Neural cell (in vitro differentiated cells): Measurements from ENCODE around the gene CFDP1. TPM values are rescaled to one million over a fixed set of nuclear protein-coding genes. Genes with fewer than 3 reads are reported as not detected.

Source experiments
- H2AFZ ChIP-seq: fragments of 200-600, 300-800 bp; sonication (generic), shearing (Covaris generic); 2 replicates; pipeline ENCODE4 v1.6.0; 2014; ENCODE audit warnings: low read depth, mild to moderate bottlenecking, antibody characterized with exemption, low read length, moderate library complexity
- H3F3A ChIP-seq: fragments of 200-600 bp; shearing (Covaris generic); 2 replicates; pipeline ENCODE4 v1.6.1; 2016; ENCODE audit warnings: mild to moderate bottlenecking, moderate library complexity, mixed read lengths, antibody characterized with exemption, low read length; ENCODE audit not compliant: insufficient read depth, poor library complexity, severe bottlenecking
- H3K27ac ChIP-seq: fragments of 200-600, 300-800 bp; sonication (generic), shearing (Covaris generic); 2 replicates; pipeline ENCODE4 v1.5.1; 2014; ENCODE audit warnings: mild to moderate bottlenecking, low read length, moderate library complexity
- H3K27me3 ChIP-seq: fragments of 300-800, 200-600 bp; sonication (generic), shearing (Covaris generic); 2 replicates; pipeline ENCODE4 v1.6.0; 2014; ENCODE audit warnings: mild to moderate bottlenecking, low read depth, low read length, moderate library complexity; ENCODE audit not compliant: insufficient read depth
- H3K36me3 ChIP-seq: fragments of 300-800, 200-600 bp; sonication (generic), shearing (Covaris generic); 2 replicates; pipeline ENCODE4 v1.5.1; 2014; ENCODE audit warnings: mild to moderate bottlenecking, antibody characterized with exemption, low read length, moderate library complexity; ENCODE audit not compliant: insufficient read depth
- H3K4me2 ChIP-seq: fragments of 300-800, 200-600 bp; sonication (generic), shearing (Covaris generic); 2 replicates; pipeline ENCODE4 v1.6.0; 2014; ENCODE audit warnings: mild to moderate bottlenecking, low read length
- H3K4me3 ChIP-seq: fragments of 300-800, 200-600 bp; sonication (generic), shearing (Covaris generic); 2 replicates; pipeline ENCODE4 v1.5.1; 2014; ENCODE audit warnings: mild to moderate bottlenecking, low read length, moderate library complexity
- H3K79me2 ChIP-seq: fragments of 200-600 bp; shearing (Covaris generic); replicated peaks from 2 replicates; pipeline ENCODE4 v1.6.0; 2014; ENCODE audit warnings: mild to moderate bottlenecking, low read length, moderate library complexity; ENCODE audit not compliant: insufficient read depth
- H3K9ac ChIP-seq: fragments of 300-800, 200-600 bp; sonication (generic), shearing (Covaris generic); 2 replicates; pipeline ENCODE4 v1.6.1; 2016; ENCODE audit warnings: mild to moderate bottlenecking, low read length, mixed read lengths
- H3K9me2 ChIP-seq: fragments of 200-600 bp; shearing (Covaris generic); 2 replicates; pipeline ENCODE4 v1.6.1; 2016; ENCODE audit warnings: mild to moderate bottlenecking, low read length, mixed read lengths; ENCODE audit not compliant: insufficient read depth
- H3K9me3 ChIP-seq: fragments of 200-600, 300-800 bp; sonication (generic), shearing (Covaris generic); 2 replicates; pipeline ENCODE4 v1.6.1; 2016; ENCODE audit warnings: mild to moderate bottlenecking, mixed run types, low read length, moderate library complexity, mixed read lengths
- H4K20me1 ChIP-seq: fragments of 200-600 bp; shearing (Covaris generic); 2 replicates; pipeline ENCODE4 v1.6.1; 2016; ENCODE audit warnings: mild to moderate bottlenecking, mixed run types; ENCODE audit not compliant: insufficient read depth
- EP300 ChIP-seq: fragments of 450-650 bp; conservative IDR thresholded peaks from 2 replicates; pipeline ENCODE4 v1.6.1; 2014; ENCODE audit warnings: antibody characterized with exemption, mild to moderate bottlenecking, moderate library complexity; ENCODE audit not compliant: poor library complexity, severe bottlenecking
- EZH2 ChIP-seq: fragments of 200-600, 300-800 bp; shearing (Covaris generic), sonication (generic); IDR thresholded peaks from 2 replicates; pipeline ENCODE4 v1.6.1; 2014; ENCODE audit warnings: antibody characterized with exemption, low read length, borderline replicate concordance, mild to moderate bottlenecking; ENCODE audit not compliant: insufficient read depth, poor library complexity, severe bottlenecking
- MXI1 ChIP-seq: fragments of 450-650 bp; conservative IDR thresholded peaks from 2 replicates; pipeline ENCODE4 v1.6.1; 2014; ENCODE audit warnings: antibody characterized with exemption, mild to moderate bottlenecking; ENCODE audit not compliant: poor library complexity, severe bottlenecking
- POLR2AphosphoS5 ChIP-seq: IDR thresholded peaks from 2 replicates; pipeline ENCODE4 v1.6.1; 2012
- RAD21 ChIP-seq: fragments of 450-650 bp; conservative IDR thresholded peaks from 2 replicates; pipeline ENCODE4 v1.6.1; 2014; ENCODE audit warnings: antibody characterized with exemption, mild to moderate bottlenecking, moderate library complexity
- SMC3 ChIP-seq: fragments of 450-650 bp; conservative IDR thresholded peaks from 2 replicates; pipeline ENCODE4 v1.6.1; 2014; ENCODE audit warnings: antibody characterized with exemption, mild to moderate bottlenecking, moderate library complexity; ENCODE audit not compliant: poor library complexity
- TAF1 ChIP-seq: IDR thresholded peaks from 2 replicates; pipeline ENCODE4 v1.6.1; 2012; ENCODE audit warnings: low read depth
- polyA plus RNA-seq: library from polyadenylated mRNA; depleted of rRNA; stranded (reverse); fragments of >200 nt; gene quantifications from 2 replicates; pipeline ENCODE4 v1.2.3, GENCODE V29; 2014
- TF ChIP-seq, protein P1 (sequence below): fragments of 450-650 bp; IDR thresholded peaks from 2 replicates; pipeline ENCODE4 v1.5.1; 2014; ENCODE audit warnings: antibody characterized with exemption, mild to moderate bottlenecking, moderate library complexity; ENCODE audit not compliant: poor library complexity, severe bottlenecking
- TF ChIP-seq, protein P2 (sequence below): IDR thresholded peaks from 2 replicates; pipeline ENCODE4 v1.6.1; 2012; ENCODE audit warnings: borderline replicate concordance

The CFDP1 gene
- polyA plus RNA-seq, 1 donor from 2014 or later = 201 TPM

DNA sequence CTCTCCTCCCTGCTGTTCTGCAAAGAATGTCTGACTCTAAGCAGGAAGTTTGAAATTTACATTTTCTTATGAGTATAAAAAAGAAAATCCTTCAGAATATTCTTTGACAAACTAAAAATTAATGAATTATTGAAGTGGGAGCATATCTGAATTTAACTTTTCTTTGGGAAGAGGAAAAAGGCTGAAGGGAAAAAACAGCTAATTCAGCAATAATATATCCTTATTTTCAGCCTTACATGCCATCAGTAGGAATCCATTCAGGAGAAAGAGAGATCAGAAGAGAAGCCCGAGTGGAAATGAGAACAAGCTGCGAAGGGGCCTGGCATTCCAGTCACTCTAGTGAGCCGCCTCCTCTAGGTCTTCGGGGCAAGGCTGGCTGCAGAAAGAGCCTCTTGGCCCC lies 140.1 kb downstream of the CFDP1 start:
- no peak for TF ChIP-seq EP300
- no peak for TF ChIP-seq EZH2
- TF ChIP-seq RAD21 = no peak
- TF ChIP-seq, protein P1, sequence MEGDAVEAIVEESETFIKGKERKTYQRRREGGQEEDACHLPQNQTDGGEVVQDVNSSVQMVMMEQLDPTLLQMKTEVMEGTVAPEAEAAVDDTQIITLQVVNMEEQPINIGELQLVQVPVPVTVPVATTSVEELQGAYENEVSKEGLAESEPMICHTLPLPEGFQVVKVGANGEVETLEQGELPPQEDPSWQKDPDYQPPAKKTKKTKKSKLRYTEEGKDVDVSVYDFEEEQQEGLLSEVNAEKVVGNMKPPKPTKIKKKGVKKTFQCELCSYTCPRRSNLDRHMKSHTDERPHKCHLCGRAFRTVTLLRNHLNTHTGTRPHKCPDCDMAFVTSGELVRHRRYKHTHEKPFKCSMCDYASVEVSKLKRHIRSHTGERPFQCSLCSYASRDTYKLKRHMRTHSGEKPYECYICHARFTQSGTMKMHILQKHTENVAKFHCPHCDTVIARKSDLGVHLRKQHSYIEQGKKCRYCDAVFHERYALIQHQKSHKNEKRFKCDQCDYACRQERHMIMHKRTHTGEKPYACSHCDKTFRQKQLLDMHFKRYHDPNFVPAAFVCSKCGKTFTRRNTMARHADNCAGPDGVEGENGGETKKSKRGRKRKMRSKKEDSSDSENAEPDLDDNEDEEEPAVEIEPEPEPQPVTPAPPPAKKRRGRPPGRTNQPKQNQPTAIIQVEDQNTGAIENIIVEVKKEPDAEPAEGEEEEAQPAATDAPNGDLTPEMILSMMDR = no peak
- no peak for TF ChIP-seq SMC3
- TF ChIP-seq MXI1 = no peak
- TF ChIP-seq, protein P2, sequence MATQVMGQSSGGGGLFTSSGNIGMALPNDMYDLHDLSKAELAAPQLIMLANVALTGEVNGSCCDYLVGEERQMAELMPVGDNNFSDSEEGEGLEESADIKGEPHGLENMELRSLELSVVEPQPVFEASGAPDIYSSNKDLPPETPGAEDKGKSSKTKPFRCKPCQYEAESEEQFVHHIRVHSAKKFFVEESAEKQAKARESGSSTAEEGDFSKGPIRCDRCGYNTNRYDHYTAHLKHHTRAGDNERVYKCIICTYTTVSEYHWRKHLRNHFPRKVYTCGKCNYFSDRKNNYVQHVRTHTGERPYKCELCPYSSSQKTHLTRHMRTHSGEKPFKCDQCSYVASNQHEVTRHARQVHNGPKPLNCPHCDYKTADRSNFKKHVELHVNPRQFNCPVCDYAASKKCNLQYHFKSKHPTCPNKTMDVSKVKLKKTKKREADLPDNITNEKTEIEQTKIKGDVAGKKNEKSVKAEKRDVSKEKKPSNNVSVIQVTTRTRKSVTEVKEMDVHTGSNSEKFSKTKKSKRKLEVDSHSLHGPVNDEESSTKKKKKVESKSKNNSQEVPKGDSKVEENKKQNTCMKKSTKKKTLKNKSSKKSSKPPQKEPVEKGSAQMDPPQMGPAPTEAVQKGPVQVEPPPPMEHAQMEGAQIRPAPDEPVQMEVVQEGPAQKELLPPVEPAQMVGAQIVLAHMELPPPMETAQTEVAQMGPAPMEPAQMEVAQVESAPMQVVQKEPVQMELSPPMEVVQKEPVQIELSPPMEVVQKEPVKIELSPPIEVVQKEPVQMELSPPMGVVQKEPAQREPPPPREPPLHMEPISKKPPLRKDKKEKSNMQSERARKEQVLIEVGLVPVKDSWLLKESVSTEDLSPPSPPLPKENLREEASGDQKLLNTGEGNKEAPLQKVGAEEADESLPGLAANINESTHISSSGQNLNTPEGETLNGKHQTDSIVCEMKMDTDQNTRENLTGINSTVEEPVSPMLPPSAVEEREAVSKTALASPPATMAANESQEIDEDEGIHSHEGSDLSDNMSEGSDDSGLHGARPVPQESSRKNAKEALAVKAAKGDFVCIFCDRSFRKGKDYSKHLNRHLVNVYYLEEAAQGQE = no peak
- no peak for TF ChIP-seq POLR2AphosphoS5
- no peak for TF ChIP-seq TAF1
- no peak overlapping the region for H3K9ac ChIP-seq
- H3K9me3 ChIP-seq = no peaks in the 10 kb centered on the region
- no peak overlapping the region for H3K4me2 ChIP-seq
- no peaks in the 10 kb centered on the region for H4K20me1 ChIP-seq
- H3K4me3 ChIP-seq = no peak overlapping the region
- no peaks in the 10 kb centered on the region for H3K9me2 ChIP-seq
- no peak overlapping the region for H3K27ac ChIP-seq
- no peaks in the 10 kb centered on the region for H3K79me2 ChIP-seq
- no peaks in the 10 kb centered on the region for H3F3A ChIP-seq
- H3K36me3 ChIP-seq = no peaks in the 10 kb centered on the region
- H2AFZ ChIP-seq = no peak overlapping the region
- no peaks in the 10 kb centered on the region for H3K27me3 ChIP-seq

DNA sequence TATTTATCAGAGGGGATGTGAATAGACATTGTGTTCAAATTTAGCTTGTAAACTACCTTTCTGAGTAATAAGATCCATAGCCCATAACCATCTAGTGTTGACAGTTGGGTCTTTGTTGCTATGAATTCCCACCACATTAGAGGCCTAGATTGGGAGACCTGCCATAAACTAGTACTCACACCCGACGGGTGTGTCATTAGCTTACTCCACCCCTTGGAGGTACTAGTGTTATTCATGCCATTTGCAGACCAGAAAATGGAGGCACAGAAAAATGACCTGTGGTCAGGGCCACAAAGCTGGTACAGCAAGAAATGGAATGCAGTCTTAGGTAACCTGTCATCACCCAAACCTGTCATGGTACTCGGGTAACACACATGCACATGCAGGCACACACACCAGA lies 140.6 kb downstream of the CFDP1 start:
- Histone ChIP-seq H3F3A (no peaks in the 10 kb centered on the region), H3K27me3 (no peaks in the 10 kb centered on the region), H3K4me2 (no peak overlapping the region), H3K4me3 (no peak overlapping the region), H2AFZ (no peak overlapping the region), H3K9me3 (no peaks in the 10 kb centered on the region), H3K27ac (no peak overlapping the region), H3K36me3 (no peaks in the 10 kb centered on the region), H3K9me2 (no peaks in the 10 kb centered on the region), H4K20me1 (no peaks in the 10 kb centered on the region), H3K9ac (no peak overlapping the region), H3K79me2 (no peaks in the 10 kb centered on the region)
- TF ChIP-seq TAF1 (no peak), EP300 (no peak), RAD21 (no peak), POLR2AphosphoS5 (no peak), MXI1 (no peak), EZH2 (no peak), SMC3 (no peak)
- TF ChIP-seq, protein P1 = no peak
- TF ChIP-seq, protein P2 = no peak
